Endothelial cell of umbilical vein (primary cell): ENCODE measurements around the gene BABAM2. TPM values are rescaled to one million over a fixed set of nuclear protein-coding genes. Genes with fewer than 3 reads are reported as not detected.

Experiments used
- BruUV-seq: library from RNA; stranded (reverse); fragments of 400-500 nt; replicated peaks from 2 replicates; lab custom pipeline; 2021; lab: Mats Ljungman, UMichigan
- CTCF ChIA-PET: fragments of 300-600, 350-600 bp; sonication (Branson Sonifier 250); formaldehyde crosslinking; loops from one replicate; lab custom pipeline; 2021; ENCODE audit warnings: antibody characterized with exemption, inconsistent platforms; lab: Charles Lee
- POLR2A ChIA-PET: fragments of 300-600, 350-600 bp; sonication (Branson Sonifier 250); formaldehyde crosslinking; loops from one replicate; lab custom pipeline; 2021; ENCODE audit warnings: antibody characterized with exemption, inconsistent platforms; lab: Charles Lee
- DNase-seq: peaks from one replicate; pipeline ENCODE4 v3.0.0-alpha.2; 2011; ENCODE audit warnings: low read depth, low spot score
- FAIRE-seq: peaks from 2 replicates; lab custom pipeline; 2011; peaks lifted over from hg19 to GRCh38; lab: Jason Lieb, UNC
- H2AFZ ChIP-seq: 2 replicates; pipeline ENCODE4 v1.6.0; 2012; ENCODE audit warnings: low read depth, low read length, control low read depth, inconsistent platforms
- H3K27ac ChIP-seq: 2 replicates; pipeline ENCODE4 v1.5.1; 2011; ENCODE audit warnings: low read depth, mild to moderate bottlenecking, control low read depth, low read length, moderate library complexity; ENCODE audit not compliant: insufficient read depth
- H3K27me3 ChIP-seq, 2 experiments: 2 replicates each; pipeline versions ENCODE4 v1.6.0 to v1.6.1; 2011; ENCODE audit warnings: low read length in 2 of 2, mixed read lengths in 1 of 2; ENCODE audit not compliant: control insufficient read depth in 2 of 2, insufficient read depth in 2 of 2
- H3K36me3 ChIP-seq, 2 experiments: 2 replicates in 1 of 2; 3 replicates in 1 of 2; pipeline ENCODE4 v1.5.1; 2011; ENCODE audit warnings: low read length in 2 of 2, mild to moderate bottlenecking in 1 of 2, moderate library complexity in 1 of 2; ENCODE audit not compliant: control insufficient read depth in 2 of 2, insufficient read depth in 2 of 2; ENCODE audit errors: extremely low read depth in 1 of 2
- H3K4me1 ChIP-seq: 3 replicates; pipeline ENCODE4 v1.5.1; 2011; ENCODE audit warnings: mild to moderate bottlenecking, low read length; ENCODE audit not compliant: control insufficient read depth, insufficient read depth; ENCODE audit errors: extremely low read depth
- H3K4me2 ChIP-seq: 2 replicates; pipeline ENCODE4 v1.6.1; 2011; ENCODE audit warnings: low read length, control low read depth, mixed read lengths; ENCODE audit not compliant: insufficient read depth
- H3K4me3 ChIP-seq, 3 experiments: fragments of 200-600 bp in 1 of 3; sonication (generic), shearing (Covaris generic) in 1 of 3; replicated peaks in 1 of 3; 2 replicates each; pipeline ENCODE4 v1.5.1; 2011 to 2016; ENCODE audit warnings: control low read depth in 3 of 3, low read length in 3 of 3, mild to moderate bottlenecking in 2 of 3, inconsistent platforms in 1 of 3, low read depth in 1 of 3, moderate library complexity in 1 of 3; ENCODE audit not compliant: insufficient read depth in 1 of 3
- H3K79me2 ChIP-seq: 2 replicates; pipeline ENCODE4 v1.6.0; 2012; ENCODE audit warnings: low read length, inconsistent platforms; ENCODE audit not compliant: control insufficient read depth, insufficient read depth
- H3K9ac ChIP-seq: replicated peaks from 2 replicates; pipeline ENCODE3; 2011; ENCODE audit warnings: low read length, control low read depth; ENCODE audit not compliant: insufficient read depth; ENCODE audit errors: extremely low read depth
- H3K9me1 ChIP-seq: replicated peaks from 3 replicates; pipeline ENCODE4 v1.6.0; 2011; ENCODE audit warnings: mild to moderate bottlenecking, low read length; ENCODE audit not compliant: control insufficient read depth, insufficient read depth; ENCODE audit errors: extremely low read depth
- H3K9me3 ChIP-seq: replicated peaks from 2 replicates; pipeline ENCODE4 v1.5.1; 2012; ENCODE audit warnings: low read length, inconsistent platforms; ENCODE audit not compliant: control insufficient read depth, insufficient read depth
- H4K20me1 ChIP-seq: replicated peaks from 2 replicates; pipeline ENCODE3; 2011; ENCODE audit warnings: mild to moderate bottlenecking, low read length; ENCODE audit not compliant: control insufficient read depth, insufficient read depth; ENCODE audit errors: extremely low read depth
- EZH2 ChIP-seq: IDR thresholded peaks from 2 replicates; pipeline ENCODE4 v1.6.1; 2012; ENCODE audit warnings: borderline replicate concordance, low read depth, mild to moderate bottlenecking, moderate library complexity, low read length, inconsistent platforms; ENCODE audit not compliant: severe bottlenecking
- FOS ChIP-seq: IDR thresholded peaks from 2 replicates; pipeline ENCODE4 v1.6.1; 2011; ENCODE audit warnings: mild to moderate bottlenecking, low read length, moderate library complexity, borderline replicate concordance; ENCODE audit not compliant: insufficient read depth
- GATA2 ChIP-seq: IDR thresholded peaks from 2 replicates; pipeline ENCODE4 v1.7.0; 2011; ENCODE audit warnings: low read depth, mild to moderate bottlenecking, moderate library complexity, mixed read lengths, low read length; ENCODE audit not compliant: insufficient read length, insufficient read depth
- JUN ChIP-seq: IDR thresholded peaks from 2 replicates; pipeline ENCODE4 v1.6.1; 2011; ENCODE audit warnings: borderline replicate concordance, low read depth; ENCODE audit not compliant: insufficient read length, insufficient read depth
- MAX ChIP-seq: IDR thresholded peaks from 2 replicates; pipeline ENCODE4 v1.6.1; 2011; ENCODE audit not compliant: insufficient read depth, insufficient read length
- MYC ChIP-seq: IDR thresholded peaks from one replicate; pipeline ENCODE4 v1.6.1; 2011; ENCODE audit warnings: mild to moderate bottlenecking, low read depth, low read length
- POLR2A ChIP-seq: IDR thresholded peaks from 2 replicates; pipeline ENCODE4 v1.6.1; 2012; ENCODE audit warnings: low read depth, mild to moderate bottlenecking, control low read depth, low read length
- POLR2AphosphoS5 ChIP-seq: IDR thresholded peaks from 2 replicates; pipeline ENCODE4 v1.6.1; 2012; ENCODE audit warnings: low read depth, mild to moderate bottlenecking, control low read depth, low read length, moderate library complexity; ENCODE audit not compliant: insufficient read depth
- dilution Hi-C: fragments of 300-500 bp; cut with MboI; formaldehyde crosslinking; loops from one replicate; pipeline ENCODE4 v1.15.0; 2019; ENCODE audit warnings: low sequenced_read_pairs; ENCODE audit not compliant: extremely low pct_ligation_motif_present
- intact Hi-C: fragments of 100-400 bp; cut with micrococcal nuclease; formaldehyde crosslinking; loops from one replicate; pipeline ENCODE4 v1.10.0; 2022
- polyA plus RNA-seq, 4 experiments: library from polyadenylated mRNA; depleted of rRNA in 3 of 4; stranded (reverse) in 3 of 4; unstranded in 1 of 4; fragments of >200 nt; gene quantifications; 2 replicates each; pipeline versions ENCODE4 v1.2.1 to v1.2.3, GENCODE V29; 2011 to 2012; ENCODE audit warnings: missing spikeins in 1 of 4
- total RNA-seq: library from RNA; stranded (reverse); gene quantifications from 2 replicates; pipeline ENCODE4 v1.2.3, GENCODE V29; 2021
- TF ChIP-seq, protein P1 (sequence below), 2 donors: IDR thresholded peaks; 1 replicate in 1 of 2; 2 replicates in 1 of 2; pipeline ENCODE4 v1.5.1; 2011; ENCODE audit warnings: low read length in 2 of 2, mild to moderate bottlenecking in 2 of 2, moderate library complexity in 2 of 2, control low read depth in 1 of 2, inconsistent platforms in 1 of 2, low read depth in 1 of 2; ENCODE audit not compliant: insufficient read depth in 1 of 2; ENCODE audit errors: extremely low read depth in 1 of 2

Gene BABAM2
- total and polyA plus RNA-seq, 2 donors (not counting 3 experiments of a cell fraction or from before 2014, with no cell fraction given): 19.9 to 27.6 TPM

GRCh38 chr2:28210535-28210934 is 320.0 kb downstream of the BABAM2 start:
- no peaks in the 10 kb centered on the region for H3K79me2 ChIP-seq

DNA sequence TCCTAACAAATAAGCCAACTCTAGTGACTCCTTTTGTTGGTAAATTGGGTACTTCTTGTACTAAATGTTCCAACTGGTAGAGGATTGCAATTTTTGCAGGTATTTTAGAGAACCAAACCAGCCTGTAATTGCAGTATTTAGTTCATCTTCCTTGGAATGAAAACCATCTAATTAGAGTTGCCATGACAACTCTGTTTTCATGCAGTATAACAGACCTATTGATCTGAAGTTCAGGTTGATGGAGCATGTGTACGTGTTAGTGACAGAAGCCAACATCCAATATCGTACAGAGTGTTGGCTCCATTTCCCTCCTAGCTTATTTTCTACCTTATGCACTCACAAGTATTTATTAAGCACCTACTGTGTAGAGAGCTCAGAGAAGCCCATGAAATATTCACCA is 325.8 kb downstream of the BABAM2 start:
- TF ChIP-seq GATA2 (no peak), MAX (no peak), POLR2A (no peak), JUN (no peak), FOS (no peak), POLR2AphosphoS5 (no peak), EZH2 (no peak), MYC (no peak)
- TF ChIP-seq, protein P1, sequence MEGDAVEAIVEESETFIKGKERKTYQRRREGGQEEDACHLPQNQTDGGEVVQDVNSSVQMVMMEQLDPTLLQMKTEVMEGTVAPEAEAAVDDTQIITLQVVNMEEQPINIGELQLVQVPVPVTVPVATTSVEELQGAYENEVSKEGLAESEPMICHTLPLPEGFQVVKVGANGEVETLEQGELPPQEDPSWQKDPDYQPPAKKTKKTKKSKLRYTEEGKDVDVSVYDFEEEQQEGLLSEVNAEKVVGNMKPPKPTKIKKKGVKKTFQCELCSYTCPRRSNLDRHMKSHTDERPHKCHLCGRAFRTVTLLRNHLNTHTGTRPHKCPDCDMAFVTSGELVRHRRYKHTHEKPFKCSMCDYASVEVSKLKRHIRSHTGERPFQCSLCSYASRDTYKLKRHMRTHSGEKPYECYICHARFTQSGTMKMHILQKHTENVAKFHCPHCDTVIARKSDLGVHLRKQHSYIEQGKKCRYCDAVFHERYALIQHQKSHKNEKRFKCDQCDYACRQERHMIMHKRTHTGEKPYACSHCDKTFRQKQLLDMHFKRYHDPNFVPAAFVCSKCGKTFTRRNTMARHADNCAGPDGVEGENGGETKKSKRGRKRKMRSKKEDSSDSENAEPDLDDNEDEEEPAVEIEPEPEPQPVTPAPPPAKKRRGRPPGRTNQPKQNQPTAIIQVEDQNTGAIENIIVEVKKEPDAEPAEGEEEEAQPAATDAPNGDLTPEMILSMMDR (IDR thresholded peaks at IDR 0.05; ENCODE audit: extremely low read depth in 1 of 2, insufficient read depth in 1 of 2, low read depth in 1 of 2, low read length in 2 of 2): no peak
- no TSS peak for BruUV-seq
- CTCF ChIA-PET: interaction anchor here (1.7 kb wide), 1 partner anchor 9 kb away, joined by 6 read pairs; no protein-coding TSS in a partner anchor
- Histone ChIP-seq H3K9me3 (no peaks in the 10 kb centered on the region), H3K4me1 (no peaks in the 10 kb centered on the region), H2AFZ (no peak overlapping the region), H3K9me1 (no peaks in the 10 kb centered on the region), H3K4me2 (no peak overlapping the region), H3K36me3 (no peaks in the 10 kb centered on the region), H3K79me2 (no peaks in the 10 kb centered on the region), H3K27ac (no peak overlapping the region), H3K4me3 (no peak overlapping the region), H3K27me3 (no peaks in the 10 kb centered on the region), H4K20me1 (no peaks in the 10 kb centered on the region), H3K9ac (no peak overlapping the region)
- dilution Hi-C loops (no loop called here), intact Hi-C loops (no loop called here)
- FAIRE-seq (no peak), DNase-seq (no peak)
- POLR2A ChIA-PET: no interaction called here

More at GRCh38 chr2:28210535-28210934, 320.0 kb downstream of the BABAM2 start:
- FAIRE-seq (no peak), DNase-seq (no peak)
- Histone ChIP-seq H3K9ac (no peak overlapping the region), H3K27ac (no peak overlapping the region), H4K20me1 (no peaks in the 10 kb centered on the region), H3K4me1 (peaks cover 13% of the 10 kb centered on the region), H2AFZ (no peak overlapping the region), H3K27me3 (no peaks in the 10 kb centered on the region), H3K9me3 (no peaks in the 10 kb centered on the region), H3K4me3 (no peak overlapping the region), H3K9me1 (no peaks in the 10 kb centered on the region), H3K4me2 (no peak overlapping the region), H3K36me3 (no peaks in the 10 kb centered on the region)
- dilution Hi-C loops (no loop called here), intact Hi-C loops (no loop called here)
- ChIA-PET POLR2A (no interaction called here), CTCF (no interaction called here)
- TF ChIP-seq JUN: no peak
- no peak for TF ChIP-seq GATA2
- no peak for TF ChIP-seq POLR2A
- TF ChIP-seq MYC: no peak
- no peak for TF ChIP-seq POLR2AphosphoS5
- TF ChIP-seq MAX: no peak
- BruUV-seq: no TSS peak
